Natural killer cell (primary cell): ENCODE results near the gene SLC2A5. TPM values are rescaled to one million over a fixed set of nuclear protein-coding genes. Genes with fewer than 3 reads are reported as not detected.

Source experiments
- ATAC-seq, 3 donors: fragments of 150-1000 bp in 2 of 3; fragments of 200-7000 bp in 1 of 3; cut with Tn5 transposase; 1 replicate in 1 of 3; 2 replicates in 2 of 3; pipeline ENCODE4 v1.10.0; 2021; ENCODE audit warnings: mild to moderate bottlenecking in 2 of 3, moderate library complexity in 2 of 3
- DNase-seq, 2 donors: peaks; one replicate each; pipeline versions ENCODE4 v3.0.0 to v3.0.0-alpha.2; 2013 to 2021; ENCODE audit warnings: mixed read lengths in 1 of 2
- H3K27ac ChIP-seq: one replicate; pipeline ENCODE4 v1.5.1; 2013; ENCODE audit warnings: mild to moderate bottlenecking, low read length
- H3K27me3 ChIP-seq: one replicate; pipeline ENCODE4 v1.6.1; 2013; ENCODE audit warnings: low read length; ENCODE audit not compliant: control insufficient read depth, insufficient read depth
- H3K36me3 ChIP-seq: one replicate; pipeline ENCODE4 v1.6.1; 2013; ENCODE audit warnings: low read length; ENCODE audit not compliant: control insufficient read depth, insufficient read depth
- H3K4me1 ChIP-seq: one replicate; pipeline ENCODE4 v1.6.1; 2013; ENCODE audit warnings: low read length; ENCODE audit not compliant: control insufficient read depth, insufficient read depth
- H3K4me3 ChIP-seq: one replicate; pipeline ENCODE4 v1.5.1; 2013; ENCODE audit warnings: low read length
- H3K9me3 ChIP-seq: one replicate; pipeline ENCODE4 v1.6.1; 2013; ENCODE audit warnings: low read length; ENCODE audit not compliant: control insufficient read depth, insufficient read depth
- H3K27ac Mint-ChIP-seq, 2 donors: one replicate each; pipeline ENCODE4 v1.8.0; 2022; ENCODE audit warnings: mild to moderate bottlenecking in 2 of 2, mixed read lengths in 2 of 2, moderate library complexity in 1 of 2
- H3K27me3 Mint-ChIP-seq, 2 donors: one replicate each; pipeline ENCODE4 v1.8.0; 2022; ENCODE audit warnings: low read depth in 2 of 2, mixed read lengths in 2 of 2
- H3K36me3 Mint-ChIP-seq: one replicate; pipeline ENCODE4 v1.8.0; 2022; ENCODE audit warnings: mixed read lengths
- H3K4me1 Mint-ChIP-seq, 2 donors: one replicate each; pipeline ENCODE4 v1.8.0; 2022; ENCODE audit warnings: mixed read lengths in 2 of 2
- H3K4me3 Mint-ChIP-seq: one replicate; pipeline ENCODE4 v1.8.0; 2022; ENCODE audit warnings: mild to moderate bottlenecking, moderate library complexity, mixed read lengths
- H3K9me3 Mint-ChIP-seq, 2 donors: one replicate each; pipeline ENCODE4 v1.8.0; 2022; ENCODE audit warnings: mixed read lengths in 2 of 2
- CTCF ChIP-seq: fragments of 200-600 bp; IDR thresholded peaks from one replicate; pipeline ENCODE4 v1.8.0; 2022; ENCODE audit warnings: antibody characterized with exemption
- WGBS: methylation state at CpG from one replicate; pipeline ENCODE4 v1.1.7; 2013; ENCODE audit warnings: missing lambda C conversion rate; ENCODE audit not compliant: insufficient coverage; 5-methylcytosine and 5-hydroxymethylcytosine counted together
- intact Hi-C: fragments of 100-400 bp; cut with micrococcal nuclease; formaldehyde crosslinking; loops from one replicate; pipeline ENCODE4 v1.14.2; 2022
- total RNA-seq, 4 donors: library from RNA; stranded (reverse); fragments of 120-200 nt in 1 of 4; gene quantifications; one replicate each; pipeline versions ENCODE4 v1.2.3 to v1.2.4, GENCODE V29; 2013 to 2022

SLC2A5 gene
- total RNA-seq, 3 donors from 2014 or later (not counting 1 experiment from before 2014, with no cell fraction given): not detected

GRCh38 chr1:9066945-9067807, 2.3 kb downstream of the SLC2A5 start:
- H3K9me3 ChIP-seq: no peaks in the 10 kb centered on the region
- Mint-ChIP-seq H3K27ac (no peak overlapping the region), H3K27me3 (peaks cover 6 to 7% of the 10 kb centered on the region in 2 donors), H3K4me3 (no peak overlapping the region), H3K9me3 (no peaks in the 10 kb centered on the region), H3K4me1 (peaks cover 7 to 9% of the 10 kb centered on the region in 2 donors), H3K36me3 (no peaks in the 10 kb centered on the region)
- H3K4me3 ChIP-seq: no peak overlapping the region
- 83% methylated on average over 22 of the region's 24 CpGs for WGBS
- H3K4me1 ChIP-seq: peaks cover 5% of the 10 kb centered on the region
- intact Hi-C loops: no loop called here
- no peak overlapping the region for H3K27ac ChIP-seq
- DNase-seq (no peak), ATAC-seq (no peak)
- no peaks in the 10 kb centered on the region for H3K27me3 ChIP-seq
- H3K36me3 ChIP-seq: no peaks in the 10 kb centered on the region
- TF ChIP-seq CTCF: no peak

GRCh38 chr1:9065213-9065751, 4.2 kb downstream of the SLC2A5 start:
- Mint-ChIP-seq H3K27ac (no peak overlapping the region), H3K9me3 (no peaks in the 10 kb centered on the region), H3K4me1 (peaks cover 7 to 9% of the 10 kb centered on the region in 2 donors), H3K36me3 (no peaks in the 10 kb centered on the region), H3K27me3 (peaks cover 6 to 7% of the 10 kb centered on the region in 2 donors), H3K4me3 (no peak overlapping the region)
- peaks cover 5% of the 10 kb centered on the region for H3K4me1 ChIP-seq
- DNase-seq (no peak), ATAC-seq (no peak)
- H3K4me3 ChIP-seq: no peak overlapping the region
- H3K36me3 ChIP-seq: no peaks in the 10 kb centered on the region
- TF ChIP-seq CTCF: no peak
- H3K9me3 ChIP-seq: no peaks in the 10 kb centered on the region
- 88% methylated on average over 7 of the region's 7 CpGs for WGBS
- intact Hi-C loops: no loop called here
- H3K27ac ChIP-seq: no peak overlapping the region
- H3K27me3 ChIP-seq: no peaks in the 10 kb centered on the region

- no peaks in the 10 kb centered on the region for H3K27me3 ChIP-seq
- Mint-ChIP-seq H3K27ac (no peak overlapping the region), H3K9me3 (no peaks in the 10 kb centered on the region), H3K27me3 (peaks cover 0 to 3% of the 10 kb centered on the region in 2 donors), H3K4me1 (no peaks in the 10 kb centered on the region), H3K4me3 (no peak overlapping the region), H3K36me3 (no peaks in the 10 kb centered on the region)
- TF ChIP-seq CTCF: no peak
- no peaks in the 10 kb centered on the region for H3K36me3 ChIP-seq
- DNase-seq (no peak), ATAC-seq (no peak)
- H3K27ac ChIP-seq: no peak overlapping the region
- H3K4me1 ChIP-seq: no peaks in the 10 kb centered on the region
- H3K4me3 ChIP-seq: no peak overlapping the region
- intact Hi-C loops: no loop called here
- no peaks in the 10 kb centered on the region for H3K9me3 ChIP-seq
- WGBS: 83% methylated on average over 4 of the region's 5 CpGs
Observed at GRCh38 chr1:9062846-9063245, 6.6 kb downstream of the SLC2A5 start.
